Measurements from ENCODE around the gene RILPL1. TPM values are rescaled to one million over a fixed set of nuclear protein-coding genes. Genes with fewer than 3 reads are reported as not detected.

Gene RILPL1
- total RNA-seq, 1 donor from 2014 or later: 21.2 TPM

DNA sequence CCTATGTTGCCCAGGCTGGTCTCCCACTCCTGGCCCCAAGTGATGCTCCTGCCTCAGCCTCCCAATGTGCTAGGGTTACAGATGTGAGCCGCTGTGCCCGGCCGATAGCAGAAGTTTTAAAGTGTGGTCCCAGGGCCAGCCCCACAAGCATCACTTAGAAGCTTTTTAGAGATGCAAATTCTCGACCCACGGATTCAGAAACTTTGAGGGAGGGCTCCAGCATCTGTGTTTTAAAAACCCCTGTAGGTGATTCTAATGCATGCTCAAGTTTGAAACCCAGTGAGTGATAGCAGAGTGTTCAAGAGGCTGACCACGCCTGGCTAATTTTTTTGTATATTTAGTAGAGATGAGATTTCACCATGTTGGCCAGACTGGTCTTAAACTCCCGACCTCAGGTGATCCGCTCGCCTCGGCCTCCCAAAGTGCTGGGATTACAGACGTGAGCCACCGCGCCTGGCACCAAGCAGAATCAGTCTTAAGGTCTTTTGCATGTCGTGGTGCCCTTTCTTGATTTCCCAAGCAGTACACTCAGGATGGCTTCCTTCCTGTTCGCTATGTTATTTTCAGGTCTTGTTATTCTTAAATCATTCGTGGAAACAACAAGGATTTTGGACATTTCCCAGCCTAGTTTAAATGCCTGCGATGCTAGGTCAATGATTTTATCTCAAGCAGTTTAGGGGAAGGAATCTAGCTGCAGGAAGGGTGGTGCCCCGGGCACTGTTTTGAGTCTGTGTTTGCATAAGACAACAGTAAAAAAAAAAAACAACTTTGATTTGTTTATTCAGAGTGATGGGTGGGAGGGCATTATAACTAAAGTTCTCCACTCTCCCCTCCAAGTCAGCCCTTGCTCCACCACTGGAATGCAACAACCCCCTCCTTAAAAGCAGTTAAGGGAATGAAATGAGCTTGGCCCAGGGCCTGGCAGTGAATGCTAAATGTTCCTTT lies 87.9 kb downstream of the RILPL1 start:
- H3K4me3 ChIP-seq (ENCODE audit: low read depth, low read length): no peak overlapping the region
- TF ChIP-seq, protein P1, sequence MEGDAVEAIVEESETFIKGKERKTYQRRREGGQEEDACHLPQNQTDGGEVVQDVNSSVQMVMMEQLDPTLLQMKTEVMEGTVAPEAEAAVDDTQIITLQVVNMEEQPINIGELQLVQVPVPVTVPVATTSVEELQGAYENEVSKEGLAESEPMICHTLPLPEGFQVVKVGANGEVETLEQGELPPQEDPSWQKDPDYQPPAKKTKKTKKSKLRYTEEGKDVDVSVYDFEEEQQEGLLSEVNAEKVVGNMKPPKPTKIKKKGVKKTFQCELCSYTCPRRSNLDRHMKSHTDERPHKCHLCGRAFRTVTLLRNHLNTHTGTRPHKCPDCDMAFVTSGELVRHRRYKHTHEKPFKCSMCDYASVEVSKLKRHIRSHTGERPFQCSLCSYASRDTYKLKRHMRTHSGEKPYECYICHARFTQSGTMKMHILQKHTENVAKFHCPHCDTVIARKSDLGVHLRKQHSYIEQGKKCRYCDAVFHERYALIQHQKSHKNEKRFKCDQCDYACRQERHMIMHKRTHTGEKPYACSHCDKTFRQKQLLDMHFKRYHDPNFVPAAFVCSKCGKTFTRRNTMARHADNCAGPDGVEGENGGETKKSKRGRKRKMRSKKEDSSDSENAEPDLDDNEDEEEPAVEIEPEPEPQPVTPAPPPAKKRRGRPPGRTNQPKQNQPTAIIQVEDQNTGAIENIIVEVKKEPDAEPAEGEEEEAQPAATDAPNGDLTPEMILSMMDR (conservative IDR thresholded peaks at IDR 0.05; ENCODE audit: low read depth, low read length): no peak
- DNase-seq (ENCODE audit: low read depth): no peak

GRCh38 chr12:123444092-123445026 lies 89.2 kb downstream of the RILPL1 start:
- TF ChIP-seq, protein P1 (conservative IDR thresholded peaks at IDR 0.05; ENCODE audit: low read depth, low read length): no peak
- DNase-seq (ENCODE audit: low read depth): no peak
- H3K4me3 ChIP-seq (ENCODE audit: low read depth, low read length): no peak overlapping the region

DNA sequence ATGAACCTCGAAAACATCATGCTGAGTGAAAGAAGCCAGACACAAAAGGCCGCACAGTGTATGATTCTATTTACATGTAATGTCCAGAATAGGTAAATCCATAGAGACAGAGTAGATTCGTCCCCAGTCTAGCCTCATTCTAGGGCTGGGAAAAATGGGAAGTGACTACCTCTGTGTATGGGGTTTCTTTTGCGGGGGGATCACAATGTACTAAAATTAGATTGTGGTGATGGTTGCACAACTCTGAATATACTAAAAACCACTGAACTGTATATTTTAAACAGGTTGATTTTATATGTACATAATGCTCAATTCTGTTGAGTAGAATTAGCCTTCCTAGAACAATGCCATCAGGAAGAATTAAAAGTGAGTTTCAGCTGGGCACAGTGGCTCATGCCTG lies 90.7 kb downstream of the RILPL1 start:
- TF ChIP-seq, protein P1 (conservative IDR thresholded peaks at IDR 0.05; ENCODE audit: low read depth, low read length): no peak
- H3K4me3 ChIP-seq (ENCODE audit: low read depth, low read length): no peak overlapping the region
- DNase-seq (ENCODE audit: low read depth): no peak

DNA sequence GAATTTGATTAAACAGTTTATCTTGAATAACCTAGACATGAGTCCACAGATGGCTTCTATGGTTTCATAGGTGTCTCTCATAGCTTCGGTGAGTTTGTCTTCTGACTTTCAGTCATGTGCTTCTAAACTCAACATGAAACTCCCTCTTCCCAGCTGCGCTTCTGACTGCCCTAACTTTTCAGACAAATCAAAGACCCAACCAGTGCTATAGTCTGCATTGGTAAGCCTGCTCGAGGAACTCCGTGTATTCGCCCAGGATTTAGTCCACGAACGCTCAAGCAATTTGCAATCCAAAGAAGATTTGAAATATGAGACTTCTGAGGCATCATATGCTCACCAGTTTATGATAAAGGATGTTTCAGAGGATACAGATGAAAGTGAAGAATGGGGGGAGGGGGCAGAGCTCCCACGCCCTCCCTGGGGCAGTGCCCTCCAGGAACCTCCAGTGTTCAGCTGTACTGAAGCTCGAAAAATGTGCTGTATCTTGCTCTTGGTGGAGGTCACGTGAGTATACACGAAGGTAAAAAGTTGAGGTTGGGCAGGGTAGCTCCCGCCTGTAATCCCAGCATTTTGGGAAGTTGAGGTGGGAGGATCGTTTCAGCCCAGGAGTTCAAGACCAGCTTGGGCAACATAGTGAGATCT lies 91.9 kb downstream of the RILPL1 start:
- TF ChIP-seq, protein P1 (conservative IDR thresholded peaks at IDR 0.05; ENCODE audit: low read depth, low read length): no peak
- H3K4me3 ChIP-seq (ENCODE audit: low read depth, low read length): no peak overlapping the region
- no peak for DNase-seq (ENCODE audit: low read depth)

DNA sequence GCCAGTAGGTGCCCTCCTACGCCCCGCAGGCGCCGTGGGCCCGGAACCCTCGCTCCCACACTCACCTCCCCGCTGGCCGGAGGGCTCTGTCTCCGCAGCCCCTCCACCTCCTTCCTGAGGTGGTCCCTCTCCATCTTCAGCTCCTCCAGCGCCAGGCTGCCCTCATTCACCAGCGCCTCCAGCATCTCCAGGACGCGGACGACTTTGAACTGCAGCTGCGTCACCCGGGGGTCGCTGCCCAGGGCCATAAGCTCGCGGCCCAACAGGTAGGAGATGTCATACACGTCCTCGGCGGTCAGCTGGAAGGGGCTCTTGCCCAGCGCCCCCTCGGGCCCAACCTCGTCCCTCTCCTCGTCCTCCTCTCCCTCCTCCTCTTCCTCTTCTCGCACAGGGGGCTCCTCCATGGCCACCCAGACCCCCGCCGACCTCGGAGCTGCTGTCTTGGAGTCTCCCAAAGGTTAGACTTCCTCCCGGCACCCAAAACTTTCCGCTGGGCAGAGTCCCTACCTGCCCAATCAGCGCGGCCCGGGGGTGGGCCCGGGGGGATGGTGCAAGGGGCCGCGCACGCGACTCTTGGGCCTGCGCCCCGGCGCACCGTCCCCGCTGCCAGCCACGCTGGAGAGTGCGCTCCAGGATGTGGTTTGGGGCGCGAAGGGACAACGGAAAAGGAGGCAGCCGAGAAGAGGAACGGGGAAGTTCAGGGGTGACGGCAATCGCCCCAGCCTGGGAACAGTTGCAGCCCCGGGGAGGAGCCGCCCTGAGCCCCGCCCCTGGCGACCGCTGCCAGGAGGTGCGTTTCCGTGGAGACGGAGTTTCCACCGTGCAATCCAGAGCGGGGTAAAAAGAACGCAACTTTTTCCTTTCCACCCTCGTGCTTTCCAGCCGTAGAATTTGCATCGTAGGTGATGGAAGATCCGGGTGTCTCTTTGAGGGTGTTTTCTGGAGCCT lies 97.2 kb downstream of the RILPL1 start, which contains the start of gene RILPL2:
Gene RILPL2 (minus strand): TSS at position 668 of the 948 bp plus-strand sequence. CDS start 264 bp downstream, at position 404.
- H3K4me3 ChIP-seq (ENCODE audit: low read depth, low read length): peak within 1 kb of the TSS; percentile 96
- DNase-seq (ENCODE audit: low read depth): no peak
- TF ChIP-seq, protein P1 (conservative IDR thresholded peaks at IDR 0.05; ENCODE audit: low read depth, low read length): no peak
